HG03558 (cell line): ENCODE data around the gene RAI14.

Experiments used
- ATAC-seq: cut with Tn5 transposase; IDR thresholded peaks from one replicate; pipeline ENCODE4 v1.9.1; 2021; ENCODE audit warnings: moderate number of reproducible peaks; ENCODE audit not compliant: unreplicated experiment; ENCODE audit errors: extremely low read depth

The RAI14 gene

GRCh38 chr5:34656001-34656699 is at the start of gene RAI14:
Gene RAI14 (plus strand): TSS chr5:34656328. CDS start chr5:34686920, 30,592 bp downstream.
- ATAC-seq = no peak

- no peak for ATAC-seq
Measured at GRCh38 chr5:34608368-34608767, 47.8 kb upstream of the RAI14 start.

- no peak for ATAC-seq
Measured at GRCh38 chr5:34608859-34609648, 47.1 kb upstream of the RAI14 start.

GRCh38 chr5:34609951-34610441 is 46.1 kb upstream of the RAI14 start:
- no peak for ATAC-seq

GRCh38 chr5:34610546-34610945 is 45.6 kb upstream of the RAI14 start:
- ATAC-seq = no peak

GRCh38 chr5:34611464-34612415 is 44.4 kb upstream of the RAI14 start:
- no peak for ATAC-seq

- ATAC-seq = no peak
Measured at GRCh38 chr5:34616651-34617050, 39.5 kb upstream of the RAI14 start.

GRCh38 chr5:34618371-34619065 is 37.6 kb upstream of the RAI14 start:
- no peak for ATAC-seq

- ATAC-seq = no peak
Measured at GRCh38 chr5:34620185-34620584, 35.9 kb upstream of the RAI14 start.

- ATAC-seq = no peak
Measured at GRCh38 chr5:34621277-34622097, 34.6 kb upstream of the RAI14 start.

- no peak for ATAC-seq
Measured at GRCh38 chr5:34622098-34622400, 34.1 kb upstream of the RAI14 start.

- no peak for ATAC-seq
Measured at GRCh38 chr5:34624691-34625090, 31.4 kb upstream of the RAI14 start.

- no peak for ATAC-seq
Measured at GRCh38 chr5:34625246-34625645, 30.9 kb upstream of the RAI14 start.

GRCh38 chr5:34626036-34626435 is 30.1 kb upstream of the RAI14 start:
- no peak for ATAC-seq

GRCh38 chr5:34626751-34627150 is 29.4 kb upstream of the RAI14 start:
- ATAC-seq = no peak

GRCh38 chr5:34627794-34628193 is 28.3 kb upstream of the RAI14 start:
- ATAC-seq = no peak

- no peak for ATAC-seq
Measured at GRCh38 chr5:34628373-34628772, 27.8 kb upstream of the RAI14 start.

- ATAC-seq = no peak
Measured at GRCh38 chr5:34630596-34630995, 25.5 kb upstream of the RAI14 start.

- ATAC-seq = no peak
Measured at GRCh38 chr5:34632807-34633422, 23.2 kb upstream of the RAI14 start.
